ENCODE measurements around the gene PDE7B. TPM values are rescaled to one million over a fixed set of nuclear protein-coding genes. Genes with fewer than 3 reads are reported as not detected.
A peak's percentile ranks its signal among the peaks of the same experiment; 100 is the strongest.

The PDE7B gene
- total RNA-seq, 2 experiments from 2014 or later, result 0.73 to 1.1 TPM

DNA sequence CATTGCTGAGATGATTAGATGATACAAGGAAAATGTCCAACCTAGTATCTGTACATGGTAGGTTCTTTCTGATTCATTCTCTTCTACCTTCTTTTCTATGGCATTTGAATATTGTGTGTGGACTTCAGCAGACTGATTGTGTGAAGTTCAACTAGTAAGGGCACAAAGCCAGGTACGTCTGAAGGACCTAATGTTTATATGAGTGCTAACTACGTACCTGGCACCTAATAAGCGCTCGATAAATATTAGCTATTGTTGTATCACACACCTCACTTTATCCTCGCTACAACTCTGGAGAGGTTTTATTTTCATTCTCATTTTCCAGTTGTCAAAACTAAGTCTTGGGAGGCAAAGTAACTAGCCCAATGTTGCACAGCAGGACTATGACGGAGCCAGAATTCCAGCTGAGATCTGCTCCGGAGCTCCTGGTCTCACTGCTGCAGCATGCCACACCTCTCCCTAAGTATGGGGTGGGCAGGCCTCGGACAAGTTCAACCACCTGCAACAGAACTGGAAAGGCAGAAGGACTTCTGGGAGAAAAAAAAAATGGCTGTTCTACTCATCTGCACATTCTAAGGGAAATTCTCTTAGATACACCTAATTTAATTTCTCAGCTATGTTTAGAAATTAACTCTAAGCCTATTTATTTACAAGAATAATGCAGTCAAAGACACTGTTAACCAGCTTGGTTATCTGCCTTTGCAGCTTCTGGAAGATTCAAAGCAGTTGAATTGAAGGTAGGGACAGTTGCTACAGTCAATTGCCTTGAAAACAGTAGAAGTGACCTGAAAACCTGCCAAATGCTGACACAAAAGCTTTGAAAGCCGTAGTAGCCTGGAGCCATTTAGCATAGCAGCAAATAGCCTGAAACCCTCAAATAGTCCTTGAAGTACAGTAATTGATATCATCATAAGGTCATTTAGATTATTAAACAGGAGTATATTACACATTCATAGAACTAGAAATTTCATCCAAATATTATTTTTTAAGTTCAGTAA, 165.0 kb downstream of the PDE7B start:
- CTCF ChIA-PET, result interaction anchor here (0.6 kb wide), 1 partner anchor 28 kb away, joined by 3 read pairs; no protein-coding TSS in a partner anchor
- Mint-ChIP-seq H3K4me1 (no peaks in the 10 kb centered on the region), H3K27ac (no peak overlapping the region), H3K36me3 (ENCODE audit: low read depth) (no peaks in the 10 kb centered on the region), H3K9me3 (ENCODE audit: low read depth) (no peaks in the 10 kb centered on the region), H3K27me3 (peaks cover 3% of the 10 kb centered on the region), H3K4me3 (no peak overlapping the region)
- no peak for ATAC-seq
- intact Hi-C loops (cut with DNase I, micrococcal nuclease), result no loop called here
- no peak for DNase-seq
- POLR2A ChIA-PET, result interaction anchor here (0.6 kb wide), 1 partner anchor 450 kb away, joined by 10 read pairs; no protein-coding TSS in a partner anchor

- H3K4me1 Mint-ChIP-seq, result no peaks in the 10 kb centered on the region
- ChIA-PET CTCF (no interaction called here), POLR2A (no interaction called here)
- no peak for DNase-seq
- no peaks in the 10 kb centered on the region for H3K27me3 Mint-ChIP-seq
- no peak overlapping the region for H3K27ac Mint-ChIP-seq
- no peaks in the 10 kb centered on the region for H3K36me3 Mint-ChIP-seq (ENCODE audit: low read depth)
- H3K4me3 Mint-ChIP-seq, result no peak overlapping the region
- no peak for ATAC-seq
- intact Hi-C loops (cut with DNase I, micrococcal nuclease), result loop anchor here in 1 of 2 experiments (5.0 kb wide), 1 partner anchor 487 kb away; no protein-coding TSS in a partner anchor
- no peaks in the 10 kb centered on the region for H3K9me3 Mint-ChIP-seq (ENCODE audit: low read depth)
These were observed 169.2 kb downstream of the PDE7B start for GRCh38 chr6:136020691-136021090.

GRCh38 chr6:136022224-136022874, 170.8 kb downstream of the PDE7B start:
- POLR2A ChIA-PET, result interaction anchor here (0.6 kb wide), 1 partner anchor 529 kb away, joined by 3 read pairs; no protein-coding TSS in a partner anchor

GRCh38 chr6:136024711-136025110, 173.2 kb downstream of the PDE7B start:
- DNase-seq (no peak), ATAC-seq (no peak)
- Mint-ChIP-seq H3K4me1 (no peaks in the 10 kb centered on the region), H3K9me3 (ENCODE audit: low read depth) (no peaks in the 10 kb centered on the region), H3K4me3 (no peak overlapping the region), H3K27me3 (no peaks in the 10 kb centered on the region), H3K27ac (no peak overlapping the region), H3K36me3 (ENCODE audit: low read depth) (no peaks in the 10 kb centered on the region)
- ChIA-PET CTCF (interaction anchor here (0.5 to 0.6 kb wide), 2 partner anchors 41 to 201 kb away, joined by 3 to 4 read pairs; no protein-coding TSS in a partner anchor), POLR2A (no interaction called here)
- intact Hi-C loops (cut with DNase I, micrococcal nuclease), result loop anchor here in 1 of 2 experiments (5.0 kb wide), 1 partner anchor 483 kb away; no protein-coding TSS in a partner anchor

More at GRCh38 chr6:136022224-136022874, 170.8 kb downstream of the PDE7B start:
- Mint-ChIP-seq H3K36me3 (ENCODE audit: low read depth) (no peaks in the 10 kb centered on the region), H3K4me3 (no peak overlapping the region), H3K9me3 (ENCODE audit: low read depth) (no peaks in the 10 kb centered on the region), H3K4me1 (no peaks in the 10 kb centered on the region), H3K27ac (no peak overlapping the region), H3K27me3 (no peaks in the 10 kb centered on the region)
- ATAC-seq (no peak), DNase-seq (no peak)
- CTCF ChIA-PET, result interaction anchor here (0.7 kb wide), 2 partner anchors 35 to 572 kb away, joined by 3 read pairs; no protein-coding TSS in a partner anchor
- intact Hi-C loops (cut with DNase I, micrococcal nuclease), result loop anchor here in 1 of 2 experiments (5.0 kb wide), 1 partner anchor 485 kb away; no protein-coding TSS in a partner anchor

GRCh38 chr6:136025736-136026135, 174.2 kb downstream of the PDE7B start:
- Mint-ChIP-seq H3K27me3 (no peaks in the 10 kb centered on the region), H3K36me3 (ENCODE audit: low read depth) (no peaks in the 10 kb centered on the region), H3K27ac (no peak overlapping the region), H3K4me3 (no peak overlapping the region), H3K9me3 (ENCODE audit: low read depth) (no peaks in the 10 kb centered on the region), H3K4me1 (no peaks in the 10 kb centered on the region)
- DNase-seq, result no peak
- no peak for ATAC-seq
- ChIA-PET POLR2A (no interaction called here), CTCF (interaction anchor here (1.2 kb wide), 1 partner anchor 204 kb away, joined by 3 read pairs; no protein-coding TSS in a partner anchor)
- intact Hi-C loops (cut with DNase I, micrococcal nuclease), result no loop called here

GRCh38 chr6:136030131-136030530, 178.6 kb downstream of the PDE7B start:
- H3K4me3 Mint-ChIP-seq, result no peak overlapping the region
- H3K36me3 Mint-ChIP-seq (ENCODE audit: low read depth), result no peaks in the 10 kb centered on the region
- DNase-seq (no peak), ATAC-seq (no peak)
- H3K4me1 Mint-ChIP-seq, result no peaks in the 10 kb centered on the region
- ChIA-PET POLR2A (no interaction called here), CTCF (no interaction called here)
- no peak overlapping the region for H3K27ac Mint-ChIP-seq
- no peaks in the 10 kb centered on the region for H3K9me3 Mint-ChIP-seq (ENCODE audit: low read depth)
- no peaks in the 10 kb centered on the region for H3K27me3 Mint-ChIP-seq
- intact Hi-C loops (cut with DNase I, micrococcal nuclease), result loop anchor here in 1 of 2 experiments (5.0 kb wide), 1 partner anchor 197 kb away; no protein-coding TSS in a partner anchor

DNA sequence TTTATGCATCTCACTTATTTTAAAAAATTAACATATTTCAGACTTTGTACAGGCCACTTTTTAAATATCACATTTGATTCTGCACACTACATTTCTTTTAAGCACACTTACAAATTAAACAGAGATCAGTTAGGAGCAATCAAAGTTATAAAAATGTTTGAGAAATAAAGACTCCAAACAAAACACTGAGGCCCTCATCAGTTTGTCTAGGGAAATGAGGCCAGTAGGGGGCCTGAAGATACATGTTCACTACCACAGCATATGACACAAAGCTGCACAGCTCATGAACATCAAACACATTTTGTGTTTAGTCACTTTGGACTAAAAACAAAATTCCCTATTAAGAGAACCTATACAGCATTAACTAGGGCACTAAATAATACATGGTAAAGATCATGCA, 180.5 kb downstream of the PDE7B start:
- Mint-ChIP-seq H3K27ac (no peak overlapping the region), H3K27me3 (no peaks in the 10 kb centered on the region), H3K9me3 (ENCODE audit: low read depth) (no peaks in the 10 kb centered on the region), H3K4me3 (no peak overlapping the region), H3K36me3 (ENCODE audit: low read depth) (no peaks in the 10 kb centered on the region), H3K4me1 (no peaks in the 10 kb centered on the region)
- ATAC-seq (peak; percentile 47), DNase-seq (peak; percentile 13)
- intact Hi-C loops (cut with DNase I, micrococcal nuclease), result loop anchor here (1.0 to 5.0 kb wide), 2 partner anchors 194 to 195 kb away; no protein-coding TSS in a partner anchor
- ChIA-PET CTCF (interaction anchor here (0.8 to 1.3 kb wide), 3 partner anchors 10 to 195 kb away, joined by 3 read pairs; no protein-coding TSS in a partner anchor), POLR2A (no interaction called here)

DNA sequence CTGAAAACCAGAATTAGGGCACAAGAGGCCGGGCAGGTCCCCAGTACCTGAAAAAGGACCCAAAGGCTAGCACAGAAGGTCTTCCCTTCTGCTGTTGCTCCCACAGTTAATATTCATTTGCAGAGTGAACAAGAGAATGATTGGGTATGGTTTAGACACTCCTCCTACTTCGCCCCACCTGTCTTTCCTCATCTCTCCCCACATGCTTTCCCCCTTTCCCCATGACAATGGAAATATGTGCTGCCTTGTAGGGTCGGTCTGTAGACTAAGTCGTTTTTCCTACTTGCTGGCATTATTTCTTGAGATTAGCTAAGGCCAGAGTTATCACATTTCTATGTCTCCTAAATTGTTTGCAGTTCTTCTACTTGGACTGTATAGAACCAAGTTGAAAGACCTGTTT, 181.9 kb downstream of the PDE7B start:
- peaks cover 10% of the 10 kb centered on the region for H3K4me1 Mint-ChIP-seq
- POLR2A ChIA-PET, result no interaction called here
- ATAC-seq (no peak), DNase-seq (no peak)
- H3K36me3 Mint-ChIP-seq (ENCODE audit: low read depth), result no peaks in the 10 kb centered on the region
- no peak overlapping the region for H3K27ac Mint-ChIP-seq
- no peaks in the 10 kb centered on the region for H3K27me3 Mint-ChIP-seq
- H3K9me3 Mint-ChIP-seq (ENCODE audit: low read depth), result no peaks in the 10 kb centered on the region
- H3K4me3 Mint-ChIP-seq, result no peak overlapping the region
- CTCF ChIA-PET, result interaction anchor here (0.6 kb wide), 1 partner anchor 379 kb away, joined by 4 read pairs; no protein-coding TSS in a partner anchor
- intact Hi-C loops (cut with DNase I, micrococcal nuclease), result loop anchor here in 1 of 2 experiments (5.0 kb wide), 1 partner anchor 194 kb away; no protein-coding TSS in a partner anchor

GRCh38 chr6:136034422-136034821, 182.9 kb downstream of the PDE7B start:
- intact Hi-C loops (cut with DNase I, micrococcal nuclease), result loop anchor here in 1 of 2 experiments (5.0 kb wide), 1 partner anchor 193 kb away; no protein-coding TSS in a partner anchor
- H3K36me3 Mint-ChIP-seq (ENCODE audit: low read depth), result no peaks in the 10 kb centered on the region
- ATAC-seq, result no peak
- H3K4me1 Mint-ChIP-seq, result peaks cover 10% of the 10 kb centered on the region
- ChIA-PET POLR2A (no interaction called here), CTCF (interaction anchor here (1.1 to 1.4 kb wide), 2 partner anchors 43 to 192 kb away, joined by 3 to 4 read pairs; no protein-coding TSS in a partner anchor)
- H3K9me3 Mint-ChIP-seq (ENCODE audit: low read depth), result no peaks in the 10 kb centered on the region
- no peak for DNase-seq
- no peak overlapping the region for H3K27ac Mint-ChIP-seq
- no peaks in the 10 kb centered on the region for H3K27me3 Mint-ChIP-seq
- H3K4me3 Mint-ChIP-seq, result no peak overlapping the region

- no peak overlapping the region for H3K4me3 Mint-ChIP-seq
- H3K27me3 Mint-ChIP-seq, result peaks cover 2% of the 10 kb centered on the region
- no peak for DNase-seq
- no peaks in the 10 kb centered on the region for H3K36me3 Mint-ChIP-seq (ENCODE audit: low read depth)
- ChIA-PET CTCF (interaction anchor here (1.1 to 1.4 kb wide), 2 partner anchors 42 to 191 kb away, joined by 3 to 4 read pairs; no protein-coding TSS in a partner anchor), POLR2A (no interaction called here)
- peaks cover 10% of the 10 kb centered on the region for H3K4me1 Mint-ChIP-seq
- no peak overlapping the region for H3K27ac Mint-ChIP-seq
- no peaks in the 10 kb centered on the region for H3K9me3 Mint-ChIP-seq (ENCODE audit: low read depth)
- intact Hi-C loops (cut with DNase I, micrococcal nuclease), result no loop called here
- ATAC-seq, result no peak
These were observed 184.0 kb downstream of the PDE7B start for GRCh38 chr6:136035378-136036070.

- Mint-ChIP-seq H3K27me3 (peaks cover 2% of the 10 kb centered on the region), H3K36me3 (ENCODE audit: low read depth) (no peaks in the 10 kb centered on the region), H3K4me3 (no peak overlapping the region), H3K4me1 (peaks cover 10% of the 10 kb centered on the region), H3K27ac (no peak overlapping the region), H3K9me3 (ENCODE audit: low read depth) (no peaks in the 10 kb centered on the region)
- POLR2A ChIA-PET, result no interaction called here
- ATAC-seq, result no peak
- DNase-seq, result no peak
- intact Hi-C loops (cut with DNase I, micrococcal nuclease), result no loop called here
- CTCF ChIA-PET, result interaction anchor here (0.8 kb wide), 1 partner anchor 25 kb away, joined by 3 read pairs; no protein-coding TSS in a partner anchor
These were observed 184.5 kb downstream of the PDE7B start for GRCh38 chr6:136036071-136036380.
